Central memory CD8-positive, alpha-beta T cell (primary cell): Measurements from ENCODE around the gene LIF.
"Not testable (repeated sequence)": the region's sequence is repeated elsewhere in the genome, so short reads cannot be mapped to it uniquely, and the experiment has no call there.

Experiments used
- ATAC-seq: fragments of 150-1000 bp; cut with Tn5 transposase; replicated peaks from 2 replicates; pipeline ENCODE4 v1.10.0; 2022; ENCODE audit warnings: mild to moderate bottlenecking, moderate FRiP score, moderate number of reproducible peaks; ENCODE audit not compliant: poor library complexity, severe bottlenecking; ENCODE audit errors: extremely low read depth
- DNase-seq, 2 donors: peaks; one replicate each; pipeline ENCODE4 v3.0.0; 2021; ENCODE audit warnings: low spot score in 2 of 2
- H3K27ac Mint-ChIP-seq: one replicate; pipeline ENCODE4 v1.8.0; 2022; ENCODE audit warnings: low read depth, mild to moderate bottlenecking, moderate library complexity, mixed read lengths
- H3K27me3 Mint-ChIP-seq: one replicate; pipeline ENCODE4 v1.8.0; 2022; ENCODE audit warnings: mixed read lengths
- H3K36me3 Mint-ChIP-seq: one replicate; pipeline ENCODE4 v1.8.0; 2022; ENCODE audit warnings: mild to moderate bottlenecking, moderate library complexity, mixed read lengths; ENCODE audit not compliant: insufficient read depth
- H3K4me1 Mint-ChIP-seq: one replicate; pipeline ENCODE4 v1.8.0; 2022; ENCODE audit warnings: mixed read lengths
- H3K4me3 Mint-ChIP-seq: one replicate; pipeline ENCODE4 v1.8.0; 2022; ENCODE audit warnings: mild to moderate bottlenecking, moderate library complexity, mixed read lengths
- H3K9me3 Mint-ChIP-seq: one replicate; pipeline ENCODE4 v1.8.0; 2022; ENCODE audit warnings: mixed read lengths

LIF gene

GRCh38 chr22:30244066-30244465, 2.5 kb downstream of the LIF start:
- Mint-ChIP-seq H3K36me3 (peaks cover 2% of the 10 kb centered on the region), H3K9me3 (no peaks in the 10 kb centered on the region), H3K27ac (no peak overlapping the region), H3K27me3 (peaks cover 44% of the 10 kb centered on the region), H3K4me3 (no peak overlapping the region), H3K4me1 (peaks cover 28% of the 10 kb centered on the region)
- no peak for ATAC-seq
- DNase-seq: no peak

- peaks cover 25% of the 10 kb centered on the region for H3K4me1 Mint-ChIP-seq
- ATAC-seq (no peak), DNase-seq (no peak)
- H3K27ac Mint-ChIP-seq: no peak overlapping the region
- H3K4me3 Mint-ChIP-seq: no peak overlapping the region
- peaks cover 41% of the 10 kb centered on the region for H3K27me3 Mint-ChIP-seq
- H3K36me3 Mint-ChIP-seq: peaks cover 2% of the 10 kb centered on the region
- no peaks in the 10 kb centered on the region for H3K9me3 Mint-ChIP-seq
Measured at GRCh38 chr22:30243661-30244060, 2.9 kb downstream of the LIF start.

GRCh38 chr22:30241576-30242371, 4.8 kb downstream of the LIF start:
- no peak overlapping the region for H3K4me3 Mint-ChIP-seq
- DNase-seq (no peak), ATAC-seq (no peak)
- H3K27me3 Mint-ChIP-seq: peaks cover 23% of the 10 kb centered on the region
- no peaks in the 10 kb centered on the region for H3K9me3 Mint-ChIP-seq
- H3K36me3 Mint-ChIP-seq: peaks cover 2% of the 10 kb centered on the region
- peaks cover 15% of the 10 kb centered on the region for H3K4me1 Mint-ChIP-seq
- H3K27ac Mint-ChIP-seq: no peak overlapping the region

- no peak overlapping the region for H3K27ac Mint-ChIP-seq
- H3K4me1 Mint-ChIP-seq: peaks cover 5% of the 10 kb centered on the region
- ATAC-seq: no peak
Measured at GRCh38 chr22:30240541-30241417, 5.8 kb downstream of the LIF start.

GRCh38 chr22:30239488-30240405, 6.8 kb downstream of the LIF start:
- Mint-ChIP-seq H3K27ac (no peak overlapping the region), H3K36me3 (peaks cover 2% of the 10 kb centered on the region), H3K4me3 (no peak overlapping the region), H3K27me3 (peaks cover 2% of the 10 kb centered on the region), H3K4me1 (no peaks in the 10 kb centered on the region), H3K9me3 (no peaks in the 10 kb centered on the region)
- ATAC-seq: no peak
- no peak for DNase-seq

More at GRCh38 chr22:30240541-30241417, 5.8 kb downstream of the LIF start:
- Mint-ChIP-seq H3K36me3 (peaks cover 2% of the 10 kb centered on the region), H3K4me3 (no peak overlapping the region), H3K9me3 (no peaks in the 10 kb centered on the region), H3K27me3 (peaks cover 13% of the 10 kb centered on the region)
- no peak for DNase-seq

- no peaks in the 10 kb centered on the region for H3K9me3 Mint-ChIP-seq
- ATAC-seq: no peak
- no peaks in the 10 kb centered on the region for H3K4me1 Mint-ChIP-seq
- H3K27me3 Mint-ChIP-seq: no peaks in the 10 kb centered on the region
- no peak overlapping the region for H3K4me3 Mint-ChIP-seq
- DNase-seq: no peak
- peaks cover 2% of the 10 kb centered on the region for H3K36me3 Mint-ChIP-seq
- no peak overlapping the region for H3K27ac Mint-ChIP-seq
Measured at GRCh38 chr22:30238661-30239487, 7.7 kb downstream of the LIF start.

- Mint-ChIP-seq H3K27ac (no peak overlapping the region), H3K27me3 (no peaks in the 10 kb centered on the region)
Measured at GRCh38 chr22:30238136-30238535, 8.4 kb downstream of the LIF start.

GRCh38 chr22:30236875-30237274, 9.7 kb downstream of the LIF start:
- H3K27me3 Mint-ChIP-seq: no peaks in the 10 kb centered on the region
- no peaks in the 10 kb centered on the region for H3K36me3 Mint-ChIP-seq
- DNase-seq: no peak
- no peaks in the 10 kb centered on the region for H3K4me1 Mint-ChIP-seq
- H3K4me3 Mint-ChIP-seq: no peak overlapping the region
- ATAC-seq: no peak
- H3K9me3 Mint-ChIP-seq: no peaks in the 10 kb centered on the region
- H3K27ac Mint-ChIP-seq: no peak overlapping the region

More at GRCh38 chr22:30238136-30238535, 8.4 kb downstream of the LIF start:
- ATAC-seq (no peak), DNase-seq (no peak)
- H3K4me3 Mint-ChIP-seq: no peak overlapping the region
- no peaks in the 10 kb centered on the region for H3K4me1 Mint-ChIP-seq
- H3K36me3 Mint-ChIP-seq: peaks cover 2% of the 10 kb centered on the region
- H3K9me3 Mint-ChIP-seq: no peaks in the 10 kb centered on the region

GRCh38 chr22:30235687-30236170, 10.8 kb downstream of the LIF start:
- Mint-ChIP-seq H3K36me3 (no peaks in the 10 kb centered on the region), H3K4me3 (no peak overlapping the region), H3K4me1 (no peaks in the 10 kb centered on the region), H3K9me3 (no peaks in the 10 kb centered on the region), H3K27ac (peak overlapping the region; percentile 25), H3K27me3 (no peaks in the 10 kb centered on the region)
- ATAC-seq (no peak), DNase-seq (no peak)

GRCh38 chr22:30234786-30235470, 11.6 kb downstream of the LIF start:
- no peak for ATAC-seq
- Mint-ChIP-seq H3K9me3 (no peaks in the 10 kb centered on the region), H3K36me3 (no peaks in the 10 kb centered on the region), H3K4me3 (no peak overlapping the region), H3K27ac (no peak overlapping the region), H3K27me3 (no peaks in the 10 kb centered on the region), H3K4me1 (no peaks in the 10 kb centered on the region)
- DNase-seq: no peak

- H3K4me3 Mint-ChIP-seq, ATAC-seq, H3K27ac Mint-ChIP-seq: not testable (repeated sequence)
Measured at GRCh38 chr22:30234325-30234724, 12.2 kb downstream of the LIF start.

More at GRCh38 chr22:30234325-30234724, 12.2 kb downstream of the LIF start:
- H3K9me3 Mint-ChIP-seq, DNase-seq, H3K4me1 Mint-ChIP-seq, H3K36me3 Mint-ChIP-seq, H3K27me3 Mint-ChIP-seq: not testable (repeated sequence)
